ENCODE results near the gene POMGNT1.

The POMGNT1 gene

GRCh38 chr1:46152016-46152415 lies 46.2 kb downstream of the POMGNT1 start:
- no peak for DNase-seq

GRCh38 chr1:46150085-46150484 lies 48.1 kb downstream of the POMGNT1 start:
- no peak for DNase-seq

GRCh38 chr1:46148318-46148717 lies 49.9 kb downstream of the POMGNT1 start:
- no peak for DNase-seq

All from NCI-H748 treated with DMSO at 0.1 percent for 48 hours (cell line).